HG03439 (cell line): ENCODE results near the gene CNTNAP3.
"Not testable (repeated sequence)": the region's sequence is repeated elsewhere in the genome, so short reads cannot be mapped to it uniquely, and the experiment has no call there.

Experiments used
- ATAC-seq: cut with Tn5 transposase; IDR thresholded peaks from one replicate; pipeline ENCODE4 v1.9.1; 2021; ENCODE audit warnings: mild to moderate bottlenecking, moderate library complexity; ENCODE audit not compliant: unreplicated experiment

CNTNAP3 gene

GRCh38 chr9:39287980-39288379 is at the start of gene CNTNAP3:
CNTNAP3 (minus strand) TSS chr9:39288167; CDS start chr9:39288064, 103 bp downstream.
- ATAC-seq, result not testable (repeated sequence)

DNA sequence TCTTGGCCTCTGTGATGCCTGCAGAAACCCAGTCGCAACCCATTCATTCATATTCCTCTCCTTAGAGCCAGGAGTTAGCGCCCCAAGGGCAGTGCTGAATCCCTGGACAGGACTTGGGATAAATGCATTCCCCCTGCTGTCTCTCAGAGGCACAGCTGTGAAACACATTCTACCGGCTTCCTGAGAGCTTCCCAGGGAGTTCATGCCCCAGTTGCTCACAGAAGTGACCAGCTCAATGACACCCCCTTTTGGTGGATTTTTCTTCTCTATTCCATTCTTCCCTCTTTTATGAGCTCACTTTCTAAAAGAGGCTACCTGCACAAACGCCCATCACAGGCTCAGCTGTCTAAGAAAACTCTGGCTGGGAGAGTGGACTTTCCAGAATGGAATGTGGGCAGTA is 8.0 kb downstream of the CNTNAP3 start:
- not testable (repeated sequence) for ATAC-seq

GRCh38 chr9:39242513-39242912 is 45.5 kb downstream of the CNTNAP3 start:
- not testable (repeated sequence) for ATAC-seq

DNA sequence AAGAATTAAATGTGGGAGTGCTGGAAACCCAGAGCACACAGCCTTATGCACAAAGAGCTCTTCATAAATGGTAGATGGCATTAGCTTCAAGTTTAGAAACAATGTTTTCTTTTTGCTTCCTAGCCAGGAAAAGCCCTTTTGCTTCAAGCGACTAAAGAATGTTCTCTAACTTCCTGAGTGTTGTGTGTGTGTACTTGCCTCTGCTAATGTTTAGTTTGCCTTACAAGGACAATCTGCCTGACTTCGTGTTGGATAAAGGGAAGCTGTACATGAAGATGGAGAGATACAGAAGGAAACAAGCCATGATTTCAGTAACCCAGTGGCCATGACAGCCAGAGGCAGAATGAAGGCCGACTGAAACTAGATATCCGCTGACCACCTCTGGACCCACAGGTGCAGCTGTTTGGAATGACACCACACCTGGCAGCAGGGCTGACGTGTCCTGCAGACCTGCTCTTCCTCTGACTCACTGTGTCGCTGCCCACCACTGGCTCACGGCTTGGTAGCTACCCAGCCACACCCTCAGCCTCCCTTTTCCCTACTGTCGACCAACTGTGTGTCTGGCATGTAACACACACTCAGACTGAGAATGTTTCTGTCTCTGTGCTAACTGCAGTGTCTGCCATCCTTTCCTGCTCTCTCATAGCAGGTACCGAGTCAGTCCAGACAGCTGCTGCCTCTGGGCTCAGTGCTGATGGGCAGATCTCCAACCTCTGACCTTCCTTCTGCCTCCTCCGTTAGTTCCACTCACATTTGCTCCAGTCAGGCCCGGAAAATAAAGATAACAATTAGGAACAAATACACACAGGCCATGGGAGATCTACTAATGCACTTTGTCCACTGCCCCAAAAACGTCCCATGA is 55.6 kb downstream of the CNTNAP3 start:
- not testable (repeated sequence) for ATAC-seq

- not testable (repeated sequence) for ATAC-seq
These were observed 72.0 kb downstream of the CNTNAP3 start for GRCh38 chr9:39215976-39216375.

GRCh38 chr9:39209773-39210172 is 78.2 kb downstream of the CNTNAP3 start:
- ATAC-seq, result not testable (repeated sequence)

GRCh38 chr9:39206643-39207042 is 81.3 kb downstream of the CNTNAP3 start:
- not testable (repeated sequence) for ATAC-seq

DNA sequence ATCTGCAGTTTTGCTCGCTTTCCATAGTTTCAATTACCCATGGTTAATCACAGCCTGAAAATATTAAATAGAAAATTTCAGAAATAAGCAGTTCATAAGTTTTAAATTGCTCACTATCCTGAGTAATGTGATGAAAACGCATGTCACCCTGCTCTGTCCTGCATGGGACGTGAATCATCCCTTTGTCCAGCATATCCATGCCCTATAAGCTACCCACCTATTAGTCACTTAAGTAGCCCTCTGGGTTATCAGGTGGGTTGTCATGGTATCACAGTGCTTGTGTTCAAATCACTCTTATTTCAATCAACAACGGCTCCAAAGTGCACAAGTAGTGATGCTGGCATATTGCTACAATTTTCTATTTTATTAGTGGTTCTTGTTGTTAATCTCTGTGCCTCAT is 82.1 kb downstream of the CNTNAP3 start:
- ATAC-seq, result not testable (repeated sequence)

- ATAC-seq, result not testable (repeated sequence)
These were observed 87.6 kb downstream of the CNTNAP3 start for GRCh38 chr9:39200412-39200811.

GRCh38 chr9:39198000-39198709 is 89.8 kb downstream of the CNTNAP3 start:
- not testable (repeated sequence) for ATAC-seq

DNA sequence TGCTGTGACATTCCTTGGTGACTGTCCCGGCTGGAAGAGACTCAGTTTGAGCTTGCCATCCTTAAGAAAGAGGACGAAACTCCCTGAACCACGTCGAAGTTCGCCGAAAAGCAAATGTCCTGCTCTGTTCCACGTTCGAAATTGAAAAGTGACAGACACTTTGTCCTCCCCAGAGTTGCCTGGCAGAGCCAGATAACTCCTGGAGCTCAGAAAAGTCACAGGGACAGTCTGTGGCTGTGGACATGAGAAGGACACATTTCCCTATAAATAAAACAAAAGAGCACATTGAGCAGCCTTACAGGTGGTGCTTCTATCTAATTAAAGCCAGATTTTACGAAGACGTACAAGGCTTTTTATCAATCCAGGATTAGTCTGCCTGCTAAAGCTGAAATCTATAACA is 116.6 kb downstream of the CNTNAP3 start:
- not testable (repeated sequence) for ATAC-seq

DNA sequence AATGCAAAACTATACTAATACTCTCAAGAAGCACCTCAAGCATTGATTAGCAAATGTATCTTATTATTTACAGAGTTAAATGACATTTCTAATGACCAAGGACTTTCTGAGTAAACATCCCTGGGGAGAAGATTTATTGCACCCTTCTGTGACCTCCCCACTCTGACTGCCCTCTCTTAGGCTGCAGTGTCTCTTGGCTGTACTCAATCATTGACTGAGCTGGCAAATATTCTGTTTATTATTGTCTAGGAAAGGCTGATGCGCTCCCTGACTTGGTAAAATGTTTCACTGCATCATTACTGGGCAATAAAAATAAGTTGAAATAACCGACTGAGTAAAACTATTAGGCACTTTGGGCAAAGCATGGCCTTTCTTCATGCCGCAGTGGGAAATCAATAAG is 130.3 kb downstream of the CNTNAP3 start:
- ATAC-seq, result not testable (repeated sequence)

- not testable (repeated sequence) for ATAC-seq
These were observed 155.0 kb downstream of the CNTNAP3 start for GRCh38 chr9:39132826-39133552.

GRCh38 chr9:39121401-39121800 is 166.6 kb downstream of the CNTNAP3 start:
- ATAC-seq, result not testable (repeated sequence)

DNA sequence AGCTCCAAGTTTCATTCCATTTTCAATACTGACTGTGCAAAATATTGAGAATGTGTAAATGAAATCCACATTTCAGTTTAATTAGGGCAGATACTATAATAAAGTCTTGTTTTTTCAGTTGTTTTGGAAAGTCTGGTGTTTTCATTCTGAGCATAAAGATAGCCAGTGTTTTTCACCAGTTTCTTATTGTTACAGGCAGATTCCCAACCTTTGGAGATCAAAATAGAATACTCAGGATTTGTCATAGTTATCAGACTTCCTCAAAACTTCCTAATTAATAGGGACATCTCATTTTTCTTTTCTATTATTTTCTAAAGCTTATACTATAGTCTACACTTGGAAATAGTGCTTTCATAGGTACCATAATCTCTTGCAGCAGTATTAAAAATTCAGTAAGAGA is 176.2 kb downstream of the CNTNAP3 start:
- ATAC-seq, result not testable (repeated sequence)

DNA sequence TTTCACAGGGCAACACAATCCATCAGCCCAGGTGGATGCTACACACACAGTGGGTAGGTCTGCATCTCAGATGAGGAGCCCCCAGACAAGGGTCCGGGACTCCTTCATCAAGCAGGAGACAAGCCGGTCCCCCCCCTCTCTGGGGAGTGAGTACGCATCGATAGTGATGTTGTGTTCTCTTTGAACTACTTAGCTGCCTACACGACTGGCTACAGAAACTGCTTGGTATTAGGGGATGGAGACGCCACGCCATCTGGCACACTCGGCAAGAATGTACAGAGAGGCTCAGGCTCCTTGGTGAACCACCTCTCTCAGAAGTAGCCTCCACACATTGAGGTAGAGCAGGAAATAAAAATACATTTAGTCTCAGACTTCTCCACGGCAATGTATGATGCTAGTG is 179.8 kb downstream of the CNTNAP3 start:
- no peak for ATAC-seq

DNA sequence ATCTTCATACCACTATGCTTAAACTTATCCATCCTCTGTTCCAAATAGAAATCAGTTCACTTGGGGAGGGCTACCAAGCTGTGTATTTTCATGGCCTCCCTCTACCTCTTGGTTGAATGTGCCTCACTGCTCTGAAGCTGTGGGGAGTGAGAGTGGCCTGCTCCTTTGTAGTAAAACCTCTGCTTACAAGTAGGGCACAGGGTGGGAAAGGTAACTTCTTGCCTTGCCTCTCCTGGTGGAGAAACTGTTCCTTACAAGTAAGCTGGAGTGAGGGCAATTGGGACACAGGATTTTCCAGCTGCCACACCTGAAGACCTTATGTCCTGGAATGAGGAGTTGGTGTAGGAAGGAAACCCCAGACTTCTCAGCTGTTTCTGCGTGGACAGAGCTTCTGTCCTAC is 190.8 kb downstream of the CNTNAP3 start:
- ATAC-seq, result not testable (repeated sequence)

DNA sequence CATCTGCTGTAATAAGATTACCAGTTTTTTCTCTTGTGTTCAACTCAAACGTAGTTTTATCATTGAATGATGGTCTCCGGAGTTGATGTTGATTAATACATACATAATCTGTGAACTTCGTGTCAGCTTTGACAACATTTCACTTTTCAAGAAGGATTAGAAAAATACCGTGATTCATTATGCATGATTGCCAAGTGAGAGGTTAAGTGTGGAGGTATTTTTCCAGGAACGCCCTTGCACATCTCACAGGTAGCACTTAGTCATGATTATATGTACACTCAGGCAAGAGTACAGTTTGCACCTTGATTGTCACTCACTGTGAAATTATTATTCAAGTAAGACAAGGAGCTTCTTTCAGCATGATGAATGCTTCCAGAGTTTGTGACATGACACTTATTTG is 202.7 kb downstream of the CNTNAP3 start:
- ATAC-seq, result not testable (repeated sequence)

DNA sequence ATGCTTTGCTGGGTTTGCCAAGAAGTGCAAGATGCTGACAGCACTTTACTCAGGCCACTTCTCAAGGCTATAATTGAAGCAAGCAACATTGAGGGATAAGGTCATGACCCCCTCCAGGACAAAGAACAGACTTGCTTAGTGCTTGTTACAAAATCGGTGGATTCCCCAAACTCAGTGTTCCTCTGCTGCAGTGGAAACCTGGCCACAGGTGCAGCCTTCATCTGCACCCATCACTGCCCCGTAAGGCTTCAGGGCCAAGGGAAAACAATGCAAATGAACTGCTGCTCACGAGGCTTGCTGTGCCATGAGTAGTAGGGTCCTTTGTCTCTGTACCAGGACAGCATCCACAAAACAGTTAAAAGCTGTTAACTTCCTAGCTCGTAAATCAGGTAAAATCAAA is 205.4 kb downstream of the CNTNAP3 start:
- not testable (repeated sequence) for ATAC-seq

DNA sequence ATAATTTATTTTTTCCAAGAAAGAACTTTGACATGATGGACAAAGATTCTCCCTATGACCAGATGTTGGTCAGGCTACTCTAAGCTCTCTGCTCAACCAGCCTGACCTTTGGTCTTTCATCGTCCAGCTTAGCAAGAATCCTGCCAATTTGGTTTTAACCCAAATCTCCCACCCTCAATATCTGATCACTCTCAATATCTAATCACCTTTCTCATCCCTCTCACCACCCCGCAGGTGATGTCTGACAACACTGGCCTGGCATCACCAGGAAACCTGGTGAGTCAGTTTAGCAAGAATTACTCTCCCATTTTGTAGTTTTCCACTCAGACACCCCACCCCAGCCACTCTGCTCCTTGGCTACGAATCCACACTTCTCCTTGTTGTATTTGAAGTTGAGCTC is 207.9 kb downstream of the CNTNAP3 start:
- ATAC-seq, result not testable (repeated sequence)

DNA sequence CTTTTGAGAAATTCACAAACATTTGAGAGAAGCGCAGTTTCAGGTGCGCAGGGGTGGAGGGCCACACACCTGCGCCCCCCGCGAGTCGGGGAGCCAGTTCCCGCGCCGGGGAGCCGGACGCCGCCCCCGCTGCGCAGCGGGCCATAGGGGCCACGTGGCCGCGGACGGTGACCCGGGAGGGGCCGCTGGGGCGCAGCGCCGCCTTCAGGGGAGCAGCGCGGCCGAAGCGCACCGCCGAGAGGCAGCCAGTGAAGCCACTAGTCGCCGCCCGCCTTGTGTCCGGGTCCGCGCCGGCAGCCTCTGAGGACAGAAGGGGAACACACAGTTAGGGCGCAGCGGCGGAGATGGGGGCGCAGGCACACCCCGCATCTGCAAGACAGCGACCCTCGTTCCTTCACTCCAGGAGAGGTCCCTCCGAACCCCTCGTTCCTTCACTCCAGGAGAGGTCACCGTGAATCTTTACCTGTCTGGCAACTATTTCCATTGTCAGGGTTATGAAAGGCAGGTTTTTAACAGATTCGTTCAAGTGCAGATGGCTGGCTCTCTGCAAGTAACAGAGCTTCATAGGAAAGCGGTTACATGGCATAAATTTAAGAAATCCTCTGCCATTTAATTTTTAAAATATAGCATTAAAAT is 209.2 kb downstream of the CNTNAP3 start:
- not testable (repeated sequence) for ATAC-seq
